GM21529 (cell line): ENCODE results near the gene FXYD2.

Experiments used
- ATAC-seq: cut with Tn5 transposase; IDR thresholded peaks from one replicate; pipeline ENCODE4 v1.9.1; 2021; ENCODE audit not compliant: unreplicated experiment

FXYD2 gene

DNA sequence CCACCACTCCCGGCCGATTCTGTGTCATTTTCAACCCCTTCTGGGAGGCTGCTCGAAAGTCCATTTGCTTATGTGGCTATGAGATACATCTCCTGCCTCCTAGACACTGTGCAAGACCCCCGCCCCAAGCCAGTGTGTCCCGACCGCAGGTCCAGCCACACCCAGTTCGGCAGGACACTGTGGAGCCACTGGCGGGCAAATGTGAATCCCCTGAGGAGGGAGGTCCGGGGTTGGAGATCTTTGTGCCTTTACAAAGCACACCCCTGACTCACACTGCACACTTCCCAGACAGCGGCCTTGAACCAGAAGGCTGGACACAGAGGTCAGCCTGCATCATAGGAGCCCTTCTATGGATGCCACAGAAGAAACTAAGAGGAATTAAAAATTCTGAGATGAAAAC, 34.5 kb upstream of the FXYD2 start:
- no peak for ATAC-seq

- no peak for ATAC-seq
Observed at GRCh38 chr11:117857734-117858414, 33.3 kb upstream of the FXYD2 start.

DNA sequence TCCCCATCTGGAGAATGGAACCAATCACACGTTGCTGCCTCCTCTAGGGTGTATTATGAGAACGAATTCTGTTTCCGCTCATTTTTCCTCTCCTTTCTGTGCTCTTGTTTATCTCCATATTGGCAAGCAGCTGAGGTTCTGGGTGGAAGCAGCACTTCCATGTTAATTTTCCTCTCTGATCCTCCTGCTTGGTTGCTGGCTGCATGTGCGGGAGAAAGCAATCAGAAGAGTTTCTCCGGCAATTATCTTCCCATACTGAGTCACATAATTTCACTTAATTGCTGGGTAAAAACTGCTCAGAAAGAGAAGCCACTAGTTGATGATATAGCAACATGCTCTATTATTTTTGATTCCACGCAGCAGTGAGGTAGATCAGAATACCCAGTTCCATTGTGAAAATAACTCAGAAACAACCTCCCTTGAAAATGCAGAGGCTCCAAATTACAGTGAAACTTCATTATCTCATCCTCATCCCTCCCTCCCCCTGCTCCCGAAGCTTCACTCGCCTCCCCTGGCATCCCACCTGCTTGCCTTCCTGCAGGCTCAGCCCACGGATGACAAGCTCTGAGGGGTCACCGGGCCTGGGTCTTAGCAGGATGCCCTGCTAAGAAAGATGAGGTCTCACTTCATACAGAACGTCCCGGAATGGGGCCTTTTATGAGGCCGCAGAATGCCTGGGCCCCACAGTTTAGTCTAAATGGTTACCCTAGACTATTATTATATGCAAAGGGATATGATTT, 31.5 kb upstream of the FXYD2 start:
- ATAC-seq: no peak

- no peak for ATAC-seq
Observed at GRCh38 chr11:117855186-117855845, 30.8 kb upstream of the FXYD2 start.

DNA sequence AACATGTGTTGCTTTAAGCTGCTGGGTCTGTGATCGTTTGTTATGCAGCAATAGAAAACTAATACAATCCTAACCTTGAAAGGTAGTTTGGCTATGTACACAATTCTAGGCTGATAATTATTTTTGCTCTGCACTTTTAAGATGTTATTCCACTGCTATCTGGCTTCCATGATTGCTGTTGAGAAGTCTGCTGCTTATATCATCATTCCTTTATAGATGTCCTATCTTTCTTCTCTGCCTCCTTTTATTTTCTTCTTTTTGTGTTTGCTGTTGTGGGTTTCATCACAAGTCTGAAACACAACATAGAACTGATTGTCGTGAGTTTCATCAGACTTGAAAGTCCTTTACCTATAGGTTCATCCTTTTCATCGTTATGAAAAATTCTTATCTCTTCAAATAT, 27.8 kb upstream of the FXYD2 start:
- no peak for ATAC-seq

DNA sequence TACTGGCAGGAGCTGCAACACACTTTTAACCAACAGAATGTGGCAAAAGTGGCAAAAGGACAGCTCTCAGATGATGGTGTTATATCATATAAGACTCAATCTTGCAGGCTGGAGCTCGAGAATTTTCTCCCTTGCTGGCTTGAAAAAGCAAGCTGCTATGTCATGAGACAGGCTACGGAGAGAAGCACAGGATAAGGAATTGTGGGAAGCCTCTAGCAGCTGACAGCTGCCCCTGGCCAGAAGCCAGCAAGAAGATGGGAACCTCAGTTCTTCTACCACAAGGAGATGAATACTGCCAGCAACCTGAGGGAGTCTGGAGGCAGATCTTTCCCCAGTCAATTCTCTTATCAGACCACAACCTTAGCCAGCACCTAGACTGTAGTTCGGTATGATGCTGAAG, 27.3 kb upstream of the FXYD2 start:
- ATAC-seq: no peak

GRCh38 chr11:117851106-117851505, 26.6 kb upstream of the FXYD2 start:
- no peak for ATAC-seq

DNA sequence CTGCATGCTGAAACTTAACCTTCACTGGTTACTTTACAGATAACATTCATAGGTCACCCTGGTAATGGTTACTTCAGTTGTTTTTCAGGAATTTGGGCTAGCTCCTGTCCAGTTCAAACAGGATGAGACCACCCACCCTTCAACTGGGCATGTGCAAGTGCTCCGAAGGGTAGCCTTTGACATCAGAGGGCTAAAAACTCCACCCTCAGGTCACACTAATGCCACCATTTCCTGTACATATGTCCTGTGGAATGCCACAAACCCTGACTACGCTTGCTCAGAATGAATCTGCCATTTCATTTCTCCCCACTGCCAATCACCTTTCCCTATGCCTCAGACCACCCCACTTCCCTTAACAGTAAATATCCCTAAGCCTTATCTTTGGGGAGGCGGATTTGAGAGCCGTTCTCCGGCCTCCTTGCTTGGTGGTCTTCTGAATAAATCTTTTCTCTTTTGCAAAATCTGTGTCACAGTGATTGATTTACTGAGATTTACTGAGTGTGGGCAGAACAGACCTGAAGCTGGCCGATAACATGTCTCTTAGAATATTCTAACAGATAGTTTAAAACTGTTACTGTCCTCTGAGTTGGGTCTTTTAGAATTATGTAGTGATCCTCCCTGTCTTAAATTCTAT, 25.4 kb upstream of the FXYD2 start:
- no peak for ATAC-seq

DNA sequence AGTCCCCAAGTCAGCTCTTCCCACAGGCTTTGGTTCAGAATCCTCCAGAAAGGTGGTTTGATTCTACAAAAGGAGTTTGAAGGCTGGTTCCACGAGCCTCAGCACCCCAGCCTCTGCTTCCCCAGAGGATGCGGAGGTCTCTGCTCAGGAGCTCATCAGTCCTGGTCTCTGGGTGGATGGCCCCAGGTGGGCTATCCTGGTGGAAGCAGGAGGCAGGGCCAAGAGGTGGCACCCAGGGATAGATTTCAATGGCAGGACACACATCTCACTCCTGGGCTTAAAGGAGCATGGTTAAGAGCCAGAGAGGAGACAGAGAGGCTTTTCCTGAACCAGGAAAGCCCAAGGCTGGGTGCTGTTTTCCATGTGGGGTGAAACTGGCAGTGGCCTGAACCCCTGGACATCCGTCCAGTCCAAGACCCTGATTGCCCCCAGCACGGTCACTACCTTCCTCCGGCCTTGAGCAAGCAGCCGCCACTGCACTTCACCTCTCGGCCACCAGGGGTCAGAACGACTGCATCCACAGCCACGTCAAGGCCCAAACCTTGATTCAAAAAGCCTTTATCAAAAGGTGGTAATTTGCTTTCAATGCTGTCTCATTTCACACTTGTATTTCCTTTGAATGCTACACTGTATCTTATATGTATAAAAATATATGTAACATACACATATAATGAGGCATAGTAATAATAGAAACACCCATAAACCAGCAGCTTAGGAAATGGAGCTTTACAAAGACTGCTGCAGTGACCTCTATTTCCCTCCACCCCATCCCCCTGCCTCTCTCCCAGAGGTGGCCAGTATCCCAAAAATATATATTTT, 19.3 kb upstream of the FXYD2 start:
- ATAC-seq: no peak

GRCh38 chr11:117842131-117842941, 17.8 kb upstream of the FXYD2 start:
- no peak for ATAC-seq

GRCh38 chr11:117841551-117842031, 17.0 kb upstream of the FXYD2 start:
- no peak for ATAC-seq

DNA sequence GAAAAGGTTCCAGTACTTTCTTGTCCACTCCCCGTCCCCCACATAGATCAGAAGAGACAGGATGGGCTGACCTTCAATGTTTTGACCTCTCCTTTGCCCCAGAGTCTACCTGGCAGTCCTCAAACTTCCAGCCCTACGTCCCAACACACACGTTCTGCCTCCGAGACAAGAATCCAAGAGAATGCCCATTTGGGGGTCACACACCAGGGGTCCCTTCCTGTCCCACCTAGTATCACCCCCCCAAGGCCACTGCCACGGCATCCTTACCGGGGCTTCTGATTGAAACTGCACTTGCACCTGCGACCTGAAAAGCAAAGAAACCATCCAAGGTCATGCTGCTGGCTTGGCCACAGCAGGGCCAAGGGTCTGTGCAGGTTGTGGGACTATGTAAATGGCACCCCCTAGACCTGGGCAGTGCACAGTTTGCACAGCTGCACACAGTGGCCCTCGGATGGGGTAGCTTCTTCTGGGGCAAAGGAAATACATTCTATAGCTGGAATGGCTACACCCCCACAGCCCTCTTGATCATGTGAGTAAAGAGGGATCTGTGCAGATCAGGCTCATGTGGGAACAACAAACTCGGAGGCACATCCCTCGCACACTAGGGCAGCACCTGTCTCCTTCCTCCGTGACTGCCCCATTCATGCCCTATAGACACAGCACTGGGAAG, 16.5 kb upstream of the FXYD2 start:
- no peak for ATAC-seq

DNA sequence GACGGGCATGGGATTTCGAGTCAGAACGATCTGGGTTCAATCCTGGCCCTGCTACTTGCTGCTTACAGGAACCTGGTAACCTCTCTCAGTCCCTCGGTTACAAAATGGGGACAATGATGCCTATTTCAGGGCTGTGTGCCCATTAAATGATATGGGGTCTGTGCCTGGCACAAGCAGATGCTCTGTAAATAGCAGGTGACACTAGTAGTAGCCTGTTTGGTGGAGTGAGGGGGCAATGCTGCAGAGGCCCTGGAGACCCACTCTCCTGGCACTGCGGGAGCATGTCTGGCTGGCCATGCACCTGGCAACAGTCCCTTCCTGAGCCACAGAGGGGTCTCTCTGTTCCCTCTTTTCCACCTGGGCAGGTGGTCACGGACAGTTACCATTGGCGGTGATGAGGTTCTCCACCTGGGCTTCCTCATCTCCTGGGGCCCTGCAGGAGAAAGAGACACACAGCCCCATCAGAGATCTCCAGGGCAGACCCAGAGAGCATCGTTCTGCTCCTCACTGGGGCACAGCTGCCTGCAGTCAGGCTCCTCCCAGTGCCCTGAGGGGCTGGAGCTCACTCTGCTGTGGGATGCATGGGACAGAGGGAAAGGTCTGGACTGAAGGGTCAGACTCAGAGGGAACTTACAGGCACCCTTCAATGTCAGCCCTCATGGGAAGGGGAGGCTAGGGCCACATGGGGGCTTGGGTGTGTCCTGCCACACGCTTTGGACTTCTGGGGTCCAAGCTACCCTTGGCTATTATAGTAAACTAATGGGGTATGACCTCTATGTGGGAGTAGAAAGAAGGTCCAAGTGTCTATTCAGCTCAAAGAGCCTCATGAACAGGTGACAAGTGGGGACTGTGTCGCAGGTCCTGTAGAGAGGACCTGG, 15.6 kb upstream of the FXYD2 start:
- ATAC-seq: no peak

DNA sequence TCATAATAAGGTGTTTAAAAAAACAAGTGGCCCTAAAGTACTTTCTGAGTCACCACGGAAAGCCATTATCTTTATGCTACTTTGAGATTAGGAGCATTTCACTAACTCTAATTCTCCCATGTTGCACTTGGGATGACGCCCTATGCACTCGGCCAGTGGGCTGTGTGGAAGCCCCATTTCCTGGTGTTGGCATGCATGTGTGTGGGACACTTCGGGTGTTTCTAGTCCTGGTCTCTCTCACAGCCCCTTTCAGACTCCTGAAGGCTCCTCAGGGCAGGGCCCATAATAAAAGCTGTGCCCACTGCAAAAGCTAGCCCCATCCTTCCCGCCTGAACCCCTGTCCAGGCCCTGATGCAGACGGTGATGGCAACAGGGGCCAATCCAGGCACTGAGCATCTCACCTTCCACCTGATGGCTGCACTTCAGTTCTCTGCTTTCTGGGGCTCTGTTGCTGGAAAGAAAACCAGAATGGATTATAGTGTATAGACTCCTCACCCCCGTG, 14.9 kb upstream of the FXYD2 start:
- ATAC-seq: no peak

DNA sequence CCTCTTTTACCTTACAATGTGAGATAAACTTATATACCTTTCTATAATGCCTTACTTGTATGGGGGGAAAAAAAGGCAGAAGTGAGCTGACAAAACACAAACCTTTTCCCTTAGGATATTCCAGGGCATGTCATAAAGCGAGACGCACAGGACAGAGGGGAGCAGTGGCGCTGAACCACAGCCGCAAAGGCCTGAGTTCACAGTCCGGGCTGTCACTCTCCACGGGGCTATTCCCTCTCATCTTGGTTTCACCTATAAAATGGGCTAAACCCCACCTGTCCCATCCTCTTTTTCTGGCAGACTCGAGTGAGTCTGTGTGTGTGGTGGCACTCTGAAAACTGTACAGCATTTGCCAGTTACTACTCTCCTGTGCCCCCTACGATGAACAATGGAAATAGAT, 14.4 kb upstream of the FXYD2 start:
- no peak for ATAC-seq

- no peak for ATAC-seq
Observed at GRCh38 chr11:117837791-117838190, 13.2 kb upstream of the FXYD2 start.

DNA sequence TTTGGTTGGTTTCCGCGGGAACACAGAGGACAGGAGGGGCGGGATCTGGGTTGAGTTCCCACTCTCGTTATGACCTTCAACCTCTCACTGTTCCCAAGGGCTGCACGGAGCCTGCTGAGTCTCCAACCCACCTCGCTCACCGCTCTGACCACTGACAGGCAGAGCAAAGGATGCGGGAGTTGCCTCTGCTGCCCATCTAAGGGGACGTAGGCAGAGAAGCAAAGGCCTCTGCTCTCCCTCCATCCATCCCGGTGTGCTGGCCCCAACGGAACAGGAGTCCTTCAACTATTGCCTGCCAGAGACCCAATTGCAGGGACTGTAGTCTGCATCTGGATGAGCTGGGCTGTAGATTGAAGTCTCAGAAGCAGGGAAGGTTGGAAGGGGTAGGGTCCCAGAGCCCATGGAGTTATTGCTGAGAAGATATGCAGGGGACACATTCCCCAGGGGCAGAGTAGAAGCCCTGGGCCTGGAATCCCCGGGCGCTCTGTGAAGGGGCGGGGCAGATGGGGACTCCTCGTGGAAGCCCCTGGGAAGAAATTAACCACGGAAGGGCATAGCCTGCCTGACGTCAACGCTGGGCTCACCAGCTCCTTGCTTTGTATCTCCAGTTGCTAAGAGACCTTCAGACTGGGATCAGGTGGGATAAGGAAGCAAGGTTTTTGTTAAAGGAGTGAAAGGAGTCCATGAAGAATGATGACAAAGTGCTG, 12.7 kb upstream of the FXYD2 start:
- ATAC-seq: no peak
